Stimulated activated CD4-positive, alpha-beta T cell treated with anti-CD3 and anti-CD28 coated beads, Interleukin-2, amount 100 ng/mL, for 24 hours (primary cell): Measurements from ENCODE around the gene SHB.

ENCODE experiments used
- DNase-seq, 2 donors: peaks; one replicate each; pipeline ENCODE4 v3.0.0-alpha.2; 2020

The SHB gene

DNA sequence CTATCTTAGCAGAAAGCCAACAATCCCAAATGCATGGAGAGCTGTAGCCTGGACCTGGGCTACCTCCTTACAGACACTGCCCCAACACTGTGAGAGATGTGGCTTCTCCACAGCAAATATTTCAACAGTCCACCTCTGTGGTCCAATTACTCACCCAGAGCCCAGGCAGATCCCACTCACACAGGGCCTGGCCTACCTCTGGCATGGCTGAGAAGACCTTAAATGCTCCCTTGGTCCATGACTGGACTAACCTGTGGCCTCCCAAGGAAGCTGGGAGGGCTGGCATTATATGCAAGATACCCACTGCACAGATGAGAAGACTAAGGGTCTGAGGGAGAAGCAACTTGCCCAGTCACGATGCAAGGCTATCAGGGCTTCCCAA is 142.3 kb downstream of the SHB start:
- DNase-seq: no peak

DNA sequence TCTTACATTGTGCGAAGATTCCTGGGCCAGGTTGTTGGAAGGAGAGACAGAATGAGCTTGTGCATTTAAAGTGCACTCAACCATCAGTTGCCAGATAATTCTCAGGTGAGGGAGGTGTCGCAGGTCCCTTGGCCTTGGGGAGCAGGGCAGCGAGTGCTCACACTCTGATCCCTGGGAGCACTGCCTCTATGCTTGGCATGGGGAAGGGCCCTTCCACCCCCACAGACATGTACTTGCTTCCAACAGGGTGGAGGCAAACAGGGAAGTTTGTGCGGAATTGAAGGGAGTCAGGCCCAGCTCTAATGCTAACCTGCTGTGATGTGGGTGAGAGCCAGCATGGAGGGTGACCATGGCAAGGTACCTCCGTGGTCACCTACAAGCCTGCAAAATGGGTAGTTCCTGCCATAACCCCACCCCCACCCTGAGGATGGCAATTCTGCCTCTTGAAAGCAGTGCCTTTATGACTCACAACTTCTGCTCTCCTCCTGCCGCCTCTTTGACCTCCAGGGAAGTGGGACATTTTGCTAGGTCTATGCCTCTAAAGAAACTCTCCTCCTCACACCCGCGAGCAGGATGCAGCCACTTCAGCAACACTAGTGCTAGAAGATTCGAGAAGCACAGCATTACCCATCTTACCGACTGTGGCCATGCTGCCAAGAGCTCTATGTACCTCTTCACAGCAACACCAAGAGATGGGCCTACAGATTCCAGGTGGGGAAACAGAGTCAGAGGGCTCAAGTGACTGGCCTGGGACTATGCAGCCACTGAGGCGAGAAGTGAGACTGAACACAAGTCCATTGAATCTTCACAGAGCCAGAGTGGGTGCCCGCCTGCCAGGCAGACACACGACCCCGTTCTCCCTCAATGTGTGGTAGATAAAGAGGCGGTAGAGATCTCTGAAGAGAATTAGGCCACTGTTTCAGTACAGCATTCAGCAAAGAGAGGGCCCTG is 143.0 kb downstream of the SHB start:
- no peak for DNase-seq

DNA sequence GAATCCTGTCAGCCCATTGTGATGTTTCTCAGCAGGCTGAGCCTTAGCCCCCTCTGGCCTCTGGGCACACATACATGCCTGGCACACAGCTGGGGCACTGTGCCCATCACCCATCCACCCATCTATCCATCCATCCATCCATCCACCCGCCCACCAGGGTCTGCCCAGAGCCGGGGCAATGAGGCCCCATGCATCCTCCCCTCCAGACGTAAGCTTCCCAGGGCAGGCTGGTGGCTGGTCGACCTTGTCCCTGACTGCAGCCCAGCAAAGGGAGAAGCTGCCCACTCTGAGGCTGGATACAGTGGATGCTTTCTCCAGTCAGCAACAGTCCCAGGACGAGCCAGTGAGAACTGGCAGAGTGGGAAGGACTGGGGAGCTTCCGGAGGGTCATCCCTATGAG is 144.0 kb downstream of the SHB start:
- DNase-seq: no peak

GRCh38 chr9:37924538-37924937 is 144.5 kb downstream of the SHB start:
- DNase-seq: no peak

- no peak for DNase-seq
Observed at GRCh38 chr9:37923796-37924427, 145.1 kb downstream of the SHB start.

GRCh38 chr9:37923118-37923795 is 145.8 kb downstream of the SHB start:
- DNase-seq: no peak

- DNase-seq: no peak
Observed at GRCh38 chr9:37922363-37923117, 146.5 kb downstream of the SHB start.

DNA sequence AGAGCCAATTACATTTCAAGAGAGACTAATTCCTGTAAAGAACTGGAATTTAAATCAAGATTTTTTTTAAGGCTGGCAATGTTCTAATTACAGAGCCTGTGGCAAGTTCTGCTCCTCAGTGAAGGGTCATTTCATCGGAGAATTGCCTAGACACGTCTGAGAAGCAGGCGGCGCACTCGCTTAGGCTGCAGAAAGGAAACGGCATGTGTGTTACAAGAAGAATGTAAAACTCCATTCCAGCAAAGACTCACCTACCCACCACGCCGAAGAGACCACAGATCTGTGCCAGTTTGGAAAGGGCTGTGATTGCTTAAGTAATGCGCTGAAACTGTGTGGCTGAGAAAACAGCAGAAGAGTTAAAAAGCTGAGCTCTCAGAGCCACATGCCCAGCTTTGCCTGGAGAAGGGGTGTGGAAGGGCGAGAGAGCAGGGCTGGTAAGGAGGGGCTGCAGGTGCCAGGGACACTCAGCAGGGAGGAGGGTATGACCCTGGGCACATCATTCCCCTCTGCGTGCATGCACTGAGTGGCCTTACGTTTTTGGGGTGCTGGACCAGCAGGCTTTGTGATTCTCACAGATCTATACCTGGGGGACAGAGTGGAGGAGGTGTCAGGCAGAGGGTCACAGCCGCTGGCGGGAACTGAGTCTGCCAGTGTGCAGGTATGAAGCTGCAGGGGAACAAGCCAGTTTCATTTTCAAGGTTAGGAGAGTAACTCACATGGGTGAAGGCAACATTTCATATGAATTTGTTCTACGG is 147.3 kb downstream of the SHB start:
- no peak for DNase-seq

- no peak for DNase-seq
Observed at GRCh38 chr9:37921168-37921510, 147.9 kb downstream of the SHB start.

DNA sequence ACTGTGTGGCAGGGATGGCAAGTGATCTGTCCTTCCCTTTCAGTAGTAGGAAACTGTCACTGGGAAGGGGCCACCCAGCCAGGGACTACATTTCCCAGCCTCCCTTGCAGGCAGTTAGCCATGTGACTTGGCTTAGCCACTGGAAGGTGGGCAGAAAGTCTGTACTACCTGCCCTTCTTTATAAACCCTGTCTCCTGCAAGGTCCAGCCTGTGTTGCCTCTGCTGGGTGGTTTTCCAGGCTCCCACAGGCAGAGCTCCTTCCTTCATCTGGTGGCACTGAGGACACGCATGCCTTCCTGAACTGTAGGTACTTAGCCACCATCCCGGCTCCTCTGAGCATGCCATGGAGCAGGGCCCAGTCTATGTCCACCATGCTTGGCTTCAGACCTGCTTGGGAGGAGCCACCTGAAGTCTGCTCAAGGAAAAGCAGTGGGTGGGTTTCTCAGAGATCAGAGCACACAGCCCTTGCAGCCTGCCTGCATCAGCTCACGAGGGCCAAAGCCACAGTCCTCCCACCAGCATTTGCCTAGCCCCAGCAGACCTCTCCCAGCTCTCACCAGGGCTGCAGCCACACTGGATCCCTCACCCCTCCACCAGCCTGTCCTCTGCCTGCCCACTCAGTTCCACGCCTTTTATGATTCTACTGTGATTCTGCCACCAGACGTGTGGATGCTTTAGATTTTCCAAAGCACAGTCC is 148.4 kb downstream of the SHB start:
- DNase-seq: peak in 1 of 2 donors; percentile 12

DNA sequence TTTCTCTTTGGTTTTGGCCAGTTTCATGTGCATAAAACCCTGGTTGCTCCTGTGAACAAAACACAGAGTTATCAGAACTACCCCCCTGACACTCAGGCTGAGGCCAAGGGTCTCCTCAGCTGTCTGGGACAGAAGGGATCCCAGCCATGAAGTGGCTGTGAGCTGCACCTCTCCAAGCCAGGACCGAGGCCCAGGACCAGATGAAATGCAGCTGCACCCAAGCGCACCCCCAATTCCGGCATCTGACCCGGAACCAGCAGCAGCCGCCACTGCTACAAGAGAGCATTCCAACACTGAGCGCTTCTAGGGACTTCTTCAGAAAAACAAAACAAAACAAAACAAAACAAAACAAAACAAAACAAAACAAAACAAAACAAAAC is 149.1 kb downstream of the SHB start:
- DNase-seq: no peak

DNA sequence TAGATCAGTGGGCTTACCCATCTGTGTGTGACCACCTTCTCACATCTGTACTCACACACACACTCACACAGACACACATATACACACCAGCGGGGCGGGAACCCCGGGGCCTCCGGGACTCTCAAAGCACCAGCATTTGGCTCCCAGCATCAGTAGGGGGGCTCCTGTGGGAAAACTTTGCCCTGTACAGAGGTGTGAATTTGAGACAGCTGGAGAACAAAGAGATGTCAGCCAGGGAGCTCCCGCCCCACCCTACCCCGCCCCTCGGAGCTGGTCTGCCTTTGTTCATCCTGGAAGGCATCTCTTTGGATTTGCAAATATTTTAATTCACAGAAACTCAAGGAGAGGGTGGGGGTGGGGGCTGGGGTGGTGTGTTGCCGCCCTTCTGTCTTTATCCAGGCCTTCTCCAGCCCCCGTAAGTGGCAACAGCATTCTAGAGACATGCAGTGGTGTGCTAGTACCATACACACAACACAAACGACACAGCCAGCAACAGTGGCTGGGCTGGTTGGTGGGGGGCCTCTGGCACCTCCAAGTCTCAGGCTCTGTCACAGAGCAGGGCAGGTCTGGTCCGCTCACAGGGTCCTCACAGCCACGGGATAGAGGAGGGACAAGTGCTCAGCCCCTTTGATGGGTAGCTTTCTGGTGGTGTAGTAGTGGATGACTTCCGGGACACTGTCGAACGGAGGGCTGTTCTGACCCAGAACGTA is 149.6 kb downstream of the SHB start:
- no peak for DNase-seq

DNA sequence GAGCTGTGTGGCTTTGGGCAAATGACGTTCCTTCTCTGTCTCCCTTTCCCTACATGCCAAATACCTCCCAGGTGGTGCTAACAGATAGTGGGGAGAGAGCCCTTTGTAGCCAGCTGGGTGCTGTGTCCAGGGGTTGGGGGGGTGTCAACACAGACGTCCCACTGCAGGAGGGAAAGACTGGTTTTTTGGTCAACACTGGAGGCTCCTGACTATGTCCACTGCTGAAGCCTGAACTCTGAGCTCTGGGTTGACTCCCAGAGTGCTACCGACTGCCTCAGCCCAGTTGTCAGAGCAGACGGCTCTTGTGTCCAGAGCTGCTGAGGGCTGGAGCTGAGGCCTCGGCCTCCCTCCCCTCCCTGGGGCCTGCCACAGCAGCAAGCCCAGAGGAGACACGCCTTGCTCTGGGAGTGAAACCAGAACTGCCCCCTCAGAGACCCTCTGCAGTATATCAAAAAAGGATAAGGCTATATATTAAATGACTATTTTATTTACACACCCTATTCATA is 150.3 kb downstream of the SHB start:
- no peak for DNase-seq

DNA sequence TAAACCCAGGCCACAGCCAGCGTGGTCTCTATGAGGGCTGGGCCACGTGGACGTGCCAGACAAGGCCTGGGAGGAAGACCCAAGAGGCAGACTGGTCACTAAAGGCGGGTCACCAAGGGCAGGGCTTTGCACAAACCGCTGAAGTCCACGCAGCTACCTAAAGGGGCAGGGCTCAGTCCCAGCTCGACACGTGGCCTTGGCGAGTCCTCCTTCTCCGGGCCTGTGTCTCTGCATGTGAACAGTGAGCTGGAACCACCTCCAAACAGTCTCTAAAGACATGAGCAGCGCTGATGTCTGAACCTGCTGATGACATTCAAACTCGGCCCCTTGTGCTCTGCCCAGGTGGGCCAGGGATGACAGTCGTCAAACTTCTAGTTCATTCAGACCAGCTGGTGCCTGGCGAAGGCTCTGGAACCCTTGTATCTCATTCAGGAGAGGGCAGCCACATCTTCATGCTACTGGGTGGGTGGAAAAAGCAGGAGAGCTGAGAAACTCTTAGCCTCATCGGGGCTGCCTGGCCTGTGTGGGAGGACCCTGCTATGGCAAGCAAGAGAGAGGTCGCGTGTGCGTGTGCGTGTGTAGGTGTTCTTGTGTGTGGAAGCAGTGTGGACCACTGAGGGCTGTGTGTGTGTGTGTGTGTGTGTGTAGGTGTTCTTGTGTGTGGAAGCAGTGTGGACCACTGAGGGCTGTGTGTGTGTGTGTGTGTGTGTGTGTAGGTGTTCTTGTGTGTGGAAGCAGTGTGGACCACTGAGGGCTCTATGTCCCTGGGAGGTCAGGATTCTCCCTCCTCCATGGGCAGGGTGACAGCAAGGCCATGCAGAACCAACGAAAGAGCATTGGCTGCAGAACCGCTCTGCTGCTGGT is 151.0 kb downstream of the SHB start:
- DNase-seq: no peak

DNA sequence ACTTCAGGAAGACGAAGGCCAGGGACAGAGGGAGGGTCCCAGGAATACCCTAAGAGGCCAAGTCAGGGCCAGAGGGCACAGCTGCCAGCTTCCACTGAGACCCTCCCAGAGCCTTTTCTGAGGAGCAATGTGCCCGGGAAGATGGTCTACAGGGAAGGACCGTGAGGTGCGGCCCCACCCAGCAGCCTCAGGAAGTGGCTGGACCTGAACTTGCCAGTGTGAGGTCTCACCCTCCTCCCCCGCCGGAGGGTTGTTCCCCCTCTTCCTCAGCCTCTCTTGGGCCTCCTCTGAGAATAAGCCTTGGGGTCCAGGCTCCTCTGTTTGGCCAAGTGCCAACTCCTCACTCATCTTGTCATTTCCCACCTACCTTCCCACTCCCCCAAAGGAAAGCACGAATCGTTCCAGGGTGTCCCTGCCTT is 151.7 kb downstream of the SHB start:
- DNase-seq: no peak

GRCh38 chr9:37916471-37917312 is 152.3 kb downstream of the SHB start:
- no peak for DNase-seq

- no peak for DNase-seq
Observed at GRCh38 chr9:37915911-37916470, 153.0 kb downstream of the SHB start.

DNA sequence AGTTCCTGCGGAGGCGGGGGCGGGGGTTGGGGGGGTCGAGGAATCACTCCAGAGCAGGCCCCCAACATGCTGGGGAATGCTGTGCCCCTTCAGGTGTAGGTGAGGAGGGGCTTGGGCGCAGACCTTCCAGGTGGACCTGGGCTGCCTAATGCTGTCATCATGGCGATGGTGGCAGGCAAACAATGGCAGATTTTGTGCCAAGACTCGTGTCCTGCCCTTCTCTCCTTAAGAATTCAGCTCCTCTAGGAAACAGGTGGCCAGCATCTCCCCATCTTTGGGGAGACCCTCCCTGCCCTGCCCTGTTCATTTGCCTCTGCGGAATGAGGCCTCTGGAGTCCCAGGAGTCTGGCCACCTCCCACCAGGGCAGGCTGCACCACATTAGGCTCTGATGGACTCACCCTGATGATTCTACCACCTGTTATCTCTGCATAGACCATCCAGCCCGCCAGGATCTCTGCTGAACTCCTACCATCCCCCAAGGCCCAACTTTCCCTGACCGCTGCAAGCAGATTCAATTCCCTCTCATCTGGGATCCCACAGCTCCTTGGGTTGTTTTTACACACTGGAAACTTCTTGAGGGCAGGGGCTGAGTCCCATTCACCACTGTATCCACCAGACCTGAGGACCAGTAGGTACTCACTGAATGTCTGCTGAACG is 154.2 kb downstream of the SHB start:
- no peak for DNase-seq
